Endometrium (tissue), 2 donors: ENCODE results near the gene PNLDC1.

Experiments used
- FAIRE-seq: peaks from 2 replicates; lab custom pipeline; 2012; peaks lifted over from hg19 to GRCh38; lab: Jason Lieb, UNC
- donor health status: control.
- donor health status: control.

PNLDC1 gene

GRCh38 chr6:159853754-159854153 is 53.7 kb downstream of the PNLDC1 start:
- no peak for FAIRE-seq

DNA sequence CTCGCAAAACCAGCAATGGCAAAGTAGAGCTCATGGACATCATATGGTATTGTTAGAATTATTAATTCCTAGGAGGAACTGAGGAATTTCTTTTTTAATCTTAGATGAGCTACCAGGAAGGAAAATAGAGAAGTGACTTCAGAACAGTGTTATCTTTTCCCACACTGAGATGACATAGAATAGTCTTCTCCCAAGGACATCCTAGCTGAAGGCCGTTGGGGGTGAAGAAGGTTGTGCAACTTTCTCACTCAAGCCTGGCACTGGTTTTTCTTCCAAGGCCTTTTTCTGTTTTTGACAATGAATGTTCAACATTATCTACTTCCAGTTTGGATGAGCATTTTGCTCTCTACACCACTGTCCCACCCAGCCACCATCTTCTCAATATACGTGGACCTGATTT is 54.9 kb downstream of the PNLDC1 start:
- FAIRE-seq, result no peak

- FAIRE-seq, result no peak
Measured at GRCh38 chr6:159858259-159858658, 58.2 kb downstream of the PNLDC1 start.

DNA sequence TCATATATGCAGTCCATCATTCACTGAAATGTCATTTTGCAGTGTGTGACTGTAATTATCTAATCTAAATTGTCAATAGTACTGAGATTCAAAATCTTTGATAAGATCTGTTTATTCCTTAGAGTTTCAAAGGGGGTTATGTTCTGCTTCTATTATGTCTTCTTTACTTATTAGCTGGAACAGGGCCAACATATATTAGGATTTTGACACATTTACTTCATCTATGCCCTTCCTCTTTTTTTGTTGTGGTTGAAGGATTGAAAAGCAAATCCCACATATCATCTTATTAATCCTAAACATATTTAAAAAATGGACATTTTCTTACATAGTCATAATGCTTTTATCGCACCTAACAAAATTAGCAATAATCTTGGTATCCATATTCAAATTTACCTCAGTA is 60.4 kb downstream of the PNLDC1 start:
- FAIRE-seq, result no peak

DNA sequence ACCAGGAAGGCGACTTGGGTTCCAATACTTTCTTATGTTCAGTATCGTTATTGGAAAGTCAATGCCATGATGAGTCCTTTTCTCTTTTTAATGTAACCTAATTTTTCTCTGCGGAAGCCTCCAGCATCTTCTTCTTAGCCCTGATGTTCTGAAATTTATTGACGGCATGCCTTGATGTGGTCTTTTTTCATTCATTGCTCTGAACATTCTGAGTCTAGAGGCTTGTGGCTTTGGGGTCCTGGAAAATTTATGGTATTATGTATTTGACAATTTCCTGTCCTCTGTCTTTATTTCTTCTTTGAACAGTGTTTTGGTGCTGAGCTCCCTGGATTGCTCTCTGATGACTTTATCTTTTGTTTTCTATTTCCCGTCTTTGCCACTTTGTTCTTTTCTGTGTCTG is 62.0 kb downstream of the PNLDC1 start:
- no peak for FAIRE-seq

DNA sequence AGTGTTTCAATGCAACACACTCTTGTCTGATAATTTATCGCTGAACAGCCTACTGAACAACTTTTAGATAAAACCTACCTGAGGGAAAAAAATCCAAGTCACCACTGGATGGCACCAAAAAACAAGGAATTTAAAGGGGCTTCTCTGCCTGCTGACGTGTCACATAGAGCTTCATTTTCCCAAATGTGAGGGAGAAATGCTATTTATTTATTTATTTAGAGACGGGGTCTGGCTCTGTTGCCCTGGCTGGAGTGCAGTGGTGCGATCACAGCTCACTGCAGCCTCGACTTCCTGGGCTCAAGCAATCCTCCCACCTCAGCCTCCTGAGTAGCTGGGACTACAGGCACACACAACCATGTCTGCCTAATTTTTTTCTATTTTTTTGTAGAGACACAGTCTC is 63.3 kb downstream of the PNLDC1 start:
- peak; percentile 87 for FAIRE-seq

GRCh38 chr6:159865226-159865920 is 65.3 kb downstream of the PNLDC1 start:
- no peak for FAIRE-seq

DNA sequence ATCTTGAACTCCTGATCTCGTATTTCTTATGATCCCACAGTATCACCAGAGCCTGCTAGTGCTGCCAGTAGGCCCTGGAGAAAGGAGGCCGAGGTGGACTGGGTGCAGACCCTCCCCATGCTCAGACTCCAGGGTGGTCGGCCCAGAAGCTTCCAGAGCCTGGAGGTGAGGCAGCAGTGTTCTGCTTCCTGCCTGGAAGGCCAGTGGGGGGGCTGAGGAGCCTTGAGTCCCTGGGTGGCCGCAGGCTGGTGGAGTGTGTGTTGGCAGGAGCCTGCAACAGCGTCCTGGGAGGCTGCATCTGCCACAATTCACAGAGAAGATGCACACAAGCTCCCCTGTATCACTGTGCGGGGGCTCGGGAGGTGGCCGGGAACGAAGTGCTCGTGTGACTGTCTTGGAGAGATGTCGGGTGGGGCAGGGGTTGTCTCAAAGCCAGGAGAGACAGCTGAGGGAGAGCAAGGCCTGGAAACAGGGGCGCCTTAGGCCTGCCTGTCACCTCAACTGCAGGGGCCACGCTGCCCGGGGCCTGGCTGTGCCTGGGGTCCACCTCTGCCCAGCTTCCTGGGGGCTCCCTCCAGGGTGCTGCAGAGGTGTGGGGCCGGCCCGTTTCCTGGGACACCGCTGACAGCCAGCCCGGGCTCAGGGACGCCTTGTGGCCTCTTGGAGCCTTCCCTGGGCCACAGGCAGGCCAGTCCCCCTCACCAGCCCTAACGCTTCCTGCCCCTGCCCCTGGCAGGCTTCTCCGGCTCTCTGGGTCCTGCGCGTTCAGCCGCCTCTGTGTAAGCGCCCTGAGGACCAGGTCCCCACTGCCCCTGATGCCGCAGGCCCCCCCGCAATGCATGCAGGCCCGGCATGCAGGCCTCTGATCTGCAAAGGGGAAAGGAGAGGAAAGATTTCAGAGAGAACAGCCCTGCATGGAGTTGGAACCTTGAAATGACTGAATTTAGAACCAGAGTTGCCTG is 66.5 kb downstream of the PNLDC1 start:
- no peak for FAIRE-seq
